Measurements from ENCODE around the gene AADAC.

GRCh38 chr3:151794080-151794479 lies 19.8 kb upstream of the AADAC start:
- TF ChIP-seq CTCF (IDR thresholded peaks at IDR 0.05) (no peak), POLR2A (IDR thresholded peaks at IDR 0.05) (no peak)
